ENCODE data around the gene SIGLEC1.

The SIGLEC1 gene

DNA sequence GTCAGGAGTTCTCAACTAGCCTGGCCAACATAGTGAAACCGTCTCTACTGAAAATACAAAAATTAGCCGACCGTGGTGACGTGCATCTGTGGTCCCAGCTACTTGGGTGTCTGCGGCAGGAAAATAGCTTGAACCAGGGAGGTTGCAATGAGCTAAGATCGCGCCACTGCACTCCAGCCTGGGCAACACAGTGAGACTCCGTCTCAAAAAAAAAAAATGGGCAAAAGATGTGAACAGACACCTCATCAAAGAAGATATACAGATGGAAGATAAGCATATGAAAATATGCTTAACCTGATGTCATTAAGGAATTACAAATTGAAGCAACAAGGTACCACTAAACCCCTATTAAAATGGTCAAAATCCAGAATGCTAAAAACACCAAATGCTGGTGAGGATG is 10.9 kb upstream of the SIGLEC1 start:
- peaks cover 28% of the 10 kb centered on the region for H3K4me1 ChIP-seq (ENCODE audit: control insufficient read depth, low read length)

GRCh38 chr20:3721912-3722311 is 9.5 kb upstream of the SIGLEC1 start:
- TF ChIP-seq CTCF (IDR thresholded peaks at IDR 0.05; ENCODE audit: low read depth, low read length, poor library complexity, severe bottlenecking) (no peak), EZH2phosphoT487 (IDR thresholded peaks at IDR 0.05; ENCODE audit: borderline replicate concordance, low read length) (no peak)
- H3K4me3 ChIP-seq (ENCODE audit: low read length) = no peak overlapping the region

More for the DNA sequence above, 10.9 kb upstream of the SIGLEC1 start:
- H4K20me1 ChIP-seq (ENCODE audit: control insufficient read depth, insufficient read depth, low read depth, low read length) = no peaks in the 10 kb centered on the region
- no peak overlapping the region for H3K27ac ChIP-seq (ENCODE audit: low read depth, low read length)
- no peaks in the 10 kb centered on the region; the same call in 1 of the 2 replicates for H3F3A ChIP-seq (ENCODE audit: control insufficient read depth, insufficient read depth)
- H3K9me2 ChIP-seq (replicated peaks; ENCODE audit: control insufficient read depth, low read length) = no peaks in the 10 kb centered on the region
- no peaks in the 10 kb centered on the region for H3K79me2 ChIP-seq (ENCODE audit: control insufficient read depth, low read length)
- H3K4me2 ChIP-seq (ENCODE audit: low read length) = peak overlapping the region; percentile 20; the same call in 1 of the 2 replicates
- no peak overlapping the region for H3K4me3 ChIP-seq (ENCODE audit: low read length)
- H3K9me3 ChIP-seq (ENCODE audit: control insufficient read depth, insufficient read depth, low read length) = no peaks in the 10 kb centered on the region
- TF ChIP-seq EZH2phosphoT487 (IDR thresholded peaks at IDR 0.05; ENCODE audit: borderline replicate concordance, low read length) (no peak), CTCF (IDR thresholded peaks at IDR 0.05; ENCODE audit: low read depth, low read length, poor library complexity, severe bottlenecking) (no peak)
- H3K36me3 ChIP-seq (ENCODE audit: control insufficient read depth, low read length) = no peaks in the 10 kb centered on the region
- H3K27me3 ChIP-seq (ENCODE audit: control insufficient read depth, low read length) = peaks cover 43% of the 10 kb centered on the region

DNA sequence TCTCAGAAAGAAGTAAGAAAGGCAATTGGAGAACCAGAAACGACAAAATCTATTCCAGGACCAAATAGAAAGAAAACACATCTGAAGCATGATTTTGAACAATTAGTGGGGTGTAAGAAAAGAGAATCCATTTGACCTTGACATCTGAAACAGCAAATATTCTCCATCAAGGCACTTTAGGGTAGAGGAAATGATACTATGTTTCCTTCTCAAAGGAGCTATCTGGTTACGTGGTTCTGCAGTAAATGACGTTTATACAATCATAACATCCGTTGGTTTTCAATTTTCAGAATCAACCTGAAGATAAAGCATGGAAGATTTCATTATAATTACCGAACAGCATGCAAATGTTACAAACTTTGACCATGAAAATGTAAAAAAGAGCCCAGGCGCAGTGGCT is 8.2 kb upstream of the SIGLEC1 start:
- H3K9me2 ChIP-seq (replicated peaks; ENCODE audit: control insufficient read depth, low read length) = no peaks in the 10 kb centered on the region
- no peaks in the 10 kb centered on the region for H3K36me3 ChIP-seq (ENCODE audit: control insufficient read depth, low read length)
- H3K27me3 ChIP-seq (ENCODE audit: control insufficient read depth, low read length) = peaks cover 28% of the 10 kb centered on the region
- H3K4me1 ChIP-seq (ENCODE audit: control insufficient read depth, low read length) = peaks cover 28% of the 10 kb centered on the region
- no peak overlapping the region for H3K4me3 ChIP-seq (ENCODE audit: low read length)
- H3K9me3 ChIP-seq (ENCODE audit: control insufficient read depth, insufficient read depth, low read length) = no peaks in the 10 kb centered on the region
- peak overlapping the region; percentile 21 for H3K4me2 ChIP-seq (ENCODE audit: low read length)
- peak overlapping the region; percentile 27; the same call in 1 of the 2 replicates for H3K27ac ChIP-seq (ENCODE audit: low read depth, low read length)
- H3K79me2 ChIP-seq (ENCODE audit: control insufficient read depth, low read length) = no peaks in the 10 kb centered on the region
- no peaks in the 10 kb centered on the region; the same call in 1 of the 2 replicates for H3F3A ChIP-seq (ENCODE audit: control insufficient read depth, insufficient read depth)
- no peak for TF ChIP-seq CTCF (IDR thresholded peaks at IDR 0.05; ENCODE audit: low read depth, low read length, poor library complexity, severe bottlenecking)
- TF ChIP-seq EZH2phosphoT487 (IDR thresholded peaks at IDR 0.05; ENCODE audit: borderline replicate concordance, low read length) = no peak
- no peaks in the 10 kb centered on the region for H4K20me1 ChIP-seq (ENCODE audit: control insufficient read depth, insufficient read depth, low read depth, low read length)

More at GRCh38 chr20:3721912-3722311, 9.5 kb upstream of the SIGLEC1 start:
- Histone ChIP-seq H3K9me2 (replicated peaks; ENCODE audit: control insufficient read depth, low read length) (no peaks in the 10 kb centered on the region), H3F3A (ENCODE audit: control insufficient read depth, insufficient read depth) (no peaks in the 10 kb centered on the region; the same call in 1 of the 2 replicates), H3K4me1 (ENCODE audit: control insufficient read depth, low read length) (peaks cover 28% of the 10 kb centered on the region), H3K27me3 (ENCODE audit: control insufficient read depth, low read length) (peaks cover 32% of the 10 kb centered on the region), H4K20me1 (ENCODE audit: control insufficient read depth, insufficient read depth, low read depth, low read length) (no peaks in the 10 kb centered on the region), H3K79me2 (ENCODE audit: control insufficient read depth, low read length) (no peaks in the 10 kb centered on the region), H3K27ac (ENCODE audit: low read depth, low read length) (no peak overlapping the region), H3K4me2 (ENCODE audit: low read length) (no peak overlapping the region), H3K9me3 (ENCODE audit: control insufficient read depth, insufficient read depth, low read length) (no peaks in the 10 kb centered on the region), H3K36me3 (ENCODE audit: control insufficient read depth, low read length) (no peaks in the 10 kb centered on the region)
